MCF 10A (cell line): ENCODE measurements around the gene GSK3A. TPM values are rescaled to one million over a fixed set of nuclear protein-coding genes. Genes with fewer than 3 reads are reported as not detected.

Experiments used
- BruUV-seq: library from RNA; stranded (reverse); fragments of 400-500 nt; replicated peaks from 2 replicates; lab custom pipeline; 2021; lab: Mats Ljungman, UMichigan
- CTCF ChIA-PET: fragments of 300-600 bp; sonication (Branson Sonifier 250); formaldehyde crosslinking; extraction: SDS; loops from one replicate; lab custom pipeline; 2021; ENCODE audit warnings: antibody characterized with exemption, inconsistent platforms; lab: Yijun Ruan, JAX
- POLR2A ChIA-PET: fragments of 300-600, 350-650 bp; sonication (Branson Sonifier 250); formaldehyde crosslinking; extraction: SDS; loops from one replicate; lab custom pipeline; 2020; ENCODE audit warnings: antibody characterized with exemption, inconsistent platforms; lab: Yijun Ruan, JAX
- DNase-seq: peaks from one replicate; pipeline ENCODE4 v3.0.0-alpha.2; 2018; ENCODE audit not compliant: unreplicated experiment
- H3K27ac Mint-ChIP-seq: one replicate; pipeline ENCODE4 v1.8.0; 2022; ENCODE audit warnings: mild to moderate bottlenecking, low read depth, mixed read lengths; ENCODE audit not compliant: unreplicated experiment
- H3K27me3 Mint-ChIP-seq: one replicate; pipeline ENCODE4 v1.8.0; 2022; ENCODE audit warnings: mixed read lengths; ENCODE audit not compliant: insufficient read depth, unreplicated experiment
- H3K36me3 Mint-ChIP-seq: one replicate; pipeline ENCODE4 v1.8.0; 2022; ENCODE audit warnings: mild to moderate bottlenecking, moderate library complexity, mixed read lengths; ENCODE audit not compliant: insufficient read depth, unreplicated experiment
- H3K4me1 Mint-ChIP-seq: one replicate; pipeline ENCODE4 v1.8.0; 2022; ENCODE audit warnings: mixed read lengths; ENCODE audit not compliant: insufficient read depth, unreplicated experiment
- H3K4me3 Mint-ChIP-seq: one replicate; pipeline ENCODE4 v1.8.0; 2022; ENCODE audit warnings: mild to moderate bottlenecking, moderate library complexity, mixed read lengths; ENCODE audit not compliant: unreplicated experiment
- H3K9me3 Mint-ChIP-seq: one replicate; pipeline ENCODE4 v1.8.0; 2022; ENCODE audit warnings: mixed read lengths; ENCODE audit not compliant: unreplicated experiment
- CTCF ChIP-seq: fragments of 200-600 bp; IDR thresholded peaks from one replicate; pipeline ENCODE4 v1.8.0; 2022; ENCODE audit warnings: antibody characterized with exemption, mild to moderate bottlenecking; ENCODE audit not compliant: unreplicated experiment
- intact Hi-C: fragments of 100-400 bp; cut with micrococcal nuclease; formaldehyde crosslinking; loops from 2 replicates; pipeline ENCODE4 v1.14.1; 2022
- total RNA-seq: library from RNA; stranded (reverse); gene quantifications from 2 replicates; pipeline ENCODE4 v1.2.3, GENCODE V29; 2022

The GSK3A gene
- total RNA-seq, 1 experiment from 2014 or later, result 53.5 TPM

GRCh38 chr19:42217520-42218437, 24.6 kb downstream of the GSK3A start, which contains the start of gene DEDD2:
DEDD2 (minus strand) TSS chr19:42217677; CDS start chr19:42217007, 670 bp downstream.
- no TSS peak for BruUV-seq
- no peaks in the 10 kb centered on the region for H3K27me3 Mint-ChIP-seq
- peaks cover 28% of the 10 kb centered on the region for H3K4me1 Mint-ChIP-seq
- no peaks in the 10 kb centered on the region for H3K9me3 Mint-ChIP-seq
- TF ChIP-seq CTCF, result no peak
- peak; percentile 98 for DNase-seq
- H3K36me3 Mint-ChIP-seq, result peaks cover 48% of the 10 kb centered on the region
- H3K4me3 Mint-ChIP-seq, result peak within 1 kb of the TSS; percentile 84
- peak within 1 kb of the TSS; percentile 93 for H3K27ac Mint-ChIP-seq
- intact Hi-C loops, result no loop called here
- CTCF ChIA-PET, result interaction anchor here (0.5 to 2.8 kb wide), 6 partner anchors 12 to 798 kb away, joined by 3 to 20 read pairs (median 4); partner anchors contain the start of gene RABAC1
- POLR2A ChIA-PET, result interaction anchor here (0.6 to 4.7 kb wide), 12 partner anchors 11 to 334 kb away, joined by 3 to 47 read pairs (median 5); partner anchors contain the start of gene GSK3A

GRCh38 chr19:42216653-42217519, 25.5 kb downstream of the GSK3A start:
- H3K4me1 Mint-ChIP-seq, result peaks cover 23% of the 10 kb centered on the region
- no peak for TF ChIP-seq CTCF
- no TSS peak for BruUV-seq
- no peaks in the 10 kb centered on the region for H3K27me3 Mint-ChIP-seq
- DNase-seq, result peak; percentile 27
- peak overlapping the region; percentile 93 for H3K27ac Mint-ChIP-seq
- ChIA-PET CTCF (interaction anchor here (0.6 to 2.8 kb wide), 6 partner anchors 26 to 258 kb away, joined by 3 to 20 read pairs (median 4); partner anchors contain the start of gene RABAC1), POLR2A (interaction anchor here (0.6 to 4.7 kb wide), 14 partner anchors 10 to 1452 kb away, joined by 3 to 47 read pairs (median 4); partner anchors contain the start of gene GSK3A)
- intact Hi-C loops, result no loop called here
- H3K9me3 Mint-ChIP-seq, result no peaks in the 10 kb centered on the region
- H3K36me3 Mint-ChIP-seq, result peaks cover 48% of the 10 kb centered on the region
- H3K4me3 Mint-ChIP-seq, result peak overlapping the region; percentile 84

- H3K27ac Mint-ChIP-seq, result no peak overlapping the region
- ChIA-PET POLR2A (interaction anchor here (0.7 to 4.7 kb wide), 5 partner anchors 8 to 1495 kb away, joined by 3 to 47 read pairs (median 4); partner anchors contain the start of gene GSK3A), CTCF (interaction anchor here (0.5 to 2.8 kb wide), 8 partner anchors 9 to 851 kb away, joined by 3 to 20 read pairs (median 4); partner anchors contain the start of gene GSK3A)
These were observed 27.5 kb downstream of the GSK3A start for GRCh38 chr19:42214810-42215485.

More at GRCh38 chr19:42214810-42215485, 27.5 kb downstream of the GSK3A start:
- no peak for TF ChIP-seq CTCF
- Mint-ChIP-seq H3K9me3 (no peaks in the 10 kb centered on the region), H3K27me3 (no peaks in the 10 kb centered on the region), H3K4me3 (no peak overlapping the region), H3K4me1 (peaks cover 25% of the 10 kb centered on the region), H3K36me3 (peaks cover 57% of the 10 kb centered on the region)
- intact Hi-C loops, result no loop called here
- DNase-seq, result no peak
- BruUV-seq, result no TSS peak
